Measurements from ENCODE around the gene DIPK1A.

Gene DIPK1A

DNA sequence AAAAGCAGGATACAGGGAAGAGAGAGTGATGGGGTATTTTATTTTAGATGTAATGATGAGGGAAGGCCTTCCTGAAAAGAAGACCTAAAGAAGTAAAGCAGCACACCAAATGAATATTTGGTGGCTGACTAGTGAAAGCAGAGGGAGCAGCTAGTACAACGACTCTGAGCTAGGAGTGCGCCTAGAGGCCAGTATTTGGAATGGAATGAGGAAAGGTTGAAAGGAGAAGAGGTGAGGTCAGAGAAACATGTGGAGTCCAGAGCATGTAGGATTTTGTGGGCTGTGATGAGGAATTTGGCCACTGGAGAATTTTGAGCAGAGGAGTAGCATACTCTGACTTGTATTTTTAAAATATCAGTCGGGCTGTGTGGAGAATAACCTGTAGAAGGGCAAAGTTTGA is 141.2 kb downstream of the DIPK1A start:
- TF ChIP-seq, protein P1, sequence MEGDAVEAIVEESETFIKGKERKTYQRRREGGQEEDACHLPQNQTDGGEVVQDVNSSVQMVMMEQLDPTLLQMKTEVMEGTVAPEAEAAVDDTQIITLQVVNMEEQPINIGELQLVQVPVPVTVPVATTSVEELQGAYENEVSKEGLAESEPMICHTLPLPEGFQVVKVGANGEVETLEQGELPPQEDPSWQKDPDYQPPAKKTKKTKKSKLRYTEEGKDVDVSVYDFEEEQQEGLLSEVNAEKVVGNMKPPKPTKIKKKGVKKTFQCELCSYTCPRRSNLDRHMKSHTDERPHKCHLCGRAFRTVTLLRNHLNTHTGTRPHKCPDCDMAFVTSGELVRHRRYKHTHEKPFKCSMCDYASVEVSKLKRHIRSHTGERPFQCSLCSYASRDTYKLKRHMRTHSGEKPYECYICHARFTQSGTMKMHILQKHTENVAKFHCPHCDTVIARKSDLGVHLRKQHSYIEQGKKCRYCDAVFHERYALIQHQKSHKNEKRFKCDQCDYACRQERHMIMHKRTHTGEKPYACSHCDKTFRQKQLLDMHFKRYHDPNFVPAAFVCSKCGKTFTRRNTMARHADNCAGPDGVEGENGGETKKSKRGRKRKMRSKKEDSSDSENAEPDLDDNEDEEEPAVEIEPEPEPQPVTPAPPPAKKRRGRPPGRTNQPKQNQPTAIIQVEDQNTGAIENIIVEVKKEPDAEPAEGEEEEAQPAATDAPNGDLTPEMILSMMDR (IDR thresholded peaks at IDR 0.05; ENCODE audit: insufficient read depth, low read length, poor library complexity, severe bottlenecking) = no peak
- no peaks in the 10 kb centered on the region for H3K27me3 ChIP-seq (replicated peaks; ENCODE audit: control insufficient read depth, insufficient read depth, low read length)
- no peak overlapping the region for H3K4me3 ChIP-seq (replicated peaks; ENCODE audit: low read depth, low read length)
- no peaks in the 10 kb centered on the region for H3K36me3 ChIP-seq (ENCODE audit: control insufficient read depth, insufficient read depth, low read length)
- no peak for DNase-seq (ENCODE audit: extremely low read depth, insufficient read length)

GRCh38 chr1:92817986-92818764 is 143.1 kb downstream of the DIPK1A start:
- no peak overlapping the region for H3K4me3 ChIP-seq (replicated peaks; ENCODE audit: low read depth, low read length)
- DNase-seq (ENCODE audit: extremely low read depth, insufficient read length) = no peak
- H3K27me3 ChIP-seq (replicated peaks; ENCODE audit: control insufficient read depth, insufficient read depth, low read length) = no peaks in the 10 kb centered on the region
- H3K36me3 ChIP-seq (ENCODE audit: control insufficient read depth, insufficient read depth, low read length) = no peaks in the 10 kb centered on the region
- TF ChIP-seq, protein P1 (IDR thresholded peaks at IDR 0.05; ENCODE audit: insufficient read depth, low read length, poor library complexity, severe bottlenecking) = peak; percentile 75

DNA sequence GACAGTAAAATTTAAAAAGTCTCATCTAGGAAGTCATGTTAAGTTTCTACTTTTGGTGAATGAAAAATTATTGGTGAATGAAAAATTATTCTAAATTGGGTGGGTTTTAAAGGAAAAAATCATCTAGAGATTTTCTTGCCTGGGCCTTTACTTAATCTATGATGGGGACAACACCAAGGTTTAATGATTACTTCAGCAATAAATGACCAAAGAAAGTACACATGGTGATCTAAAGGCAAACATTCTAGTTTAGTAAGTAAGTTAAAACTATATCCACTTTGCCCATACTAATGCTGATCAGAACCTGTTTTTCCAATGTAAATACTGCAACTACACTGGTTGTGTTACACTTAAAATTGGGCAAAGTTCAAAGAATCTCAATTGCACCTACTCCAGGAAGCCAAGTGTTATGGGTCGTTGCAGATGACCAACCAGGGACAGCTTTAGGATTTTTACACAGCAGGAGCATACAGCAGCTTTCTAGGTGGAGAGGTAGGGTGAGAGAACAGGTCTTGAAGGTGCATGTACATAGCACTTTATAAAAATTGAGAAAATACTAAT is 144.0 kb downstream of the DIPK1A start:
- no peak for DNase-seq (ENCODE audit: extremely low read depth, insufficient read length)
- no peaks in the 10 kb centered on the region for H3K36me3 ChIP-seq (ENCODE audit: control insufficient read depth, insufficient read depth, low read length)
- TF ChIP-seq, protein P1 (IDR thresholded peaks at IDR 0.05; ENCODE audit: insufficient read depth, low read length, poor library complexity, severe bottlenecking) = no peak
- no peaks in the 10 kb centered on the region for H3K27me3 ChIP-seq (replicated peaks; ENCODE audit: control insufficient read depth, insufficient read depth, low read length)
- H3K4me3 ChIP-seq (replicated peaks; ENCODE audit: low read depth, low read length) = no peak overlapping the region

DNA sequence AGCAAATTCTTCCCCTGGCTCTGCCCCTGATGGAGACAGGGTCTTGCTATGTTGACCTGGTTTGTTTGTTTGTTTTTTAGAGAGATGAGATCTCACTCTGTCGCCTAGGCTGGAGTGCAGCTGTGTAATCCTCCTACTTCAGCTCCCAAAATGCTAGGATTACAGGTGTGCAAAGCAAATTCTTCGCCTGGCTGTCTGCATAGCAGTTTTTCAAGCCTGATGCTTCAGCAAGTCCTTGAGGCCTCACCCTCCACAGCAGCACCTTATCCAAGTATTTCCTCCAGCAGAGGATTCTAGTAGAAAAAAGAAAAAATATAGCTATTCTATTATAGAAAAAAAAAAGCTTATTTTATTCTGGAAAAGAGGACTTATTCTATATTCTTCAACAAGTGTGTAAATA is 144.5 kb downstream of the DIPK1A start:
- H3K36me3 ChIP-seq (ENCODE audit: control insufficient read depth, insufficient read depth, low read length) = no peaks in the 10 kb centered on the region
- TF ChIP-seq, protein P1 (IDR thresholded peaks at IDR 0.05; ENCODE audit: insufficient read depth, low read length, poor library complexity, severe bottlenecking) = no peak
- no peak for DNase-seq (ENCODE audit: extremely low read depth, insufficient read length)
- H3K27me3 ChIP-seq (replicated peaks; ENCODE audit: control insufficient read depth, insufficient read depth, low read length) = no peaks in the 10 kb centered on the region
- no peak overlapping the region for H3K4me3 ChIP-seq (replicated peaks; ENCODE audit: low read depth, low read length)

DNA sequence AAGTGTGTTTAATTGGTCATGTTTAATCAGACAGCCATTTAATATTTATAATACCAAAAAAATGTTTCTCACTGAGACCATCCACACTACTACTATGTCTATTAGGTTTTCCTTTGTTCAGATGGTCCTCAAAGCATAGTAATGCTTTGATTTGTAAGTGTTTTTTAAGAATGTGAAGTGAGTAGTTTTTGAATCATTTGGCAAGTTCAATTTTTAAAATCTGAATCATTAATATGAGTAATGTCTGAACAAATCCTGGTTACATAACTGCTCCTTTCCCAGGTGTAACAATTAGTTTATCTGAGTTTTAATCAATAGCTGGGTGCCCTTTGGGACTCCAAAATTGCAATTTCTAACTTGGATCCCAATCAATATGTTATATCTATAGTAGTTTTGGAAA is 152.9 kb downstream of the DIPK1A start:
- H3K27me3 ChIP-seq (replicated peaks; ENCODE audit: control insufficient read depth, insufficient read depth, low read length) = no peaks in the 10 kb centered on the region
- TF ChIP-seq, protein P1 (IDR thresholded peaks at IDR 0.05; ENCODE audit: insufficient read depth, low read length, poor library complexity, severe bottlenecking) = no peak
- H3K4me3 ChIP-seq (replicated peaks; ENCODE audit: low read depth, low read length) = no peak overlapping the region
- no peaks in the 10 kb centered on the region for H3K36me3 ChIP-seq (ENCODE audit: control insufficient read depth, insufficient read depth, low read length)
- no peak for DNase-seq (ENCODE audit: extremely low read depth, insufficient read length)
